ENCODE data around the gene ARHGEF2. TPM values are rescaled to one million over a fixed set of nuclear protein-coding genes. Genes with fewer than 3 reads are reported as not detected.

The ARHGEF2 gene
- total and polyA plus RNA-seq, 2 experiments from 2014 or later: 30.1 to 46.9 TPM

- Histone ChIP-seq H3K4me3 (no peak overlapping the region), H3K4me2 (no peak overlapping the region), H3K9me3 (ENCODE audit: low read depth) (no peaks in the 10 kb centered on the region), H3K36me3 (replicated peaks; ENCODE audit: insufficient read depth, low read depth) (no peaks in the 10 kb centered on the region), H4K20me1 (ENCODE audit: insufficient read depth, poor library complexity, severe bottlenecking) (peaks cover 64% of the 10 kb centered on the region), H3K27me3 (no peaks in the 10 kb centered on the region), H2AFZ (no peak overlapping the region), H3K9me2 (replicated peaks; ENCODE audit: insufficient read depth) (no peaks in the 10 kb centered on the region), H3K79me2 (peaks cover 81% of the 10 kb centered on the region), H3K27ac (no peak overlapping the region), H3K4me1 (ENCODE audit: insufficient read depth) (peaks cover 22% of the 10 kb centered on the region)
- no peak for DNase-seq (ENCODE audit: low spot score)
- WGBS (ENCODE audit: low lambda C conversion rate, missing lambda C conversion rate): 63% methylated on average over 11 of the region's 11 CpGs
- no peak for TF ChIP-seq EZH2phosphoT487 (IDR thresholded peaks at IDR 0.05; ENCODE audit: low read depth, severe bottlenecking, unreplicated experiment)
- no peak for TF ChIP-seq CTCF (IDR thresholded peaks at IDR 0.05; ENCODE audit: poor library complexity)
- TF ChIP-seq EZH2 (IDR thresholded peaks at IDR 0.05; ENCODE audit: borderline replicate concordance): no peak
Observed at GRCh38 chr1:155970531-155971167, 7.7 kb downstream of the ARHGEF2 start.

DNA sequence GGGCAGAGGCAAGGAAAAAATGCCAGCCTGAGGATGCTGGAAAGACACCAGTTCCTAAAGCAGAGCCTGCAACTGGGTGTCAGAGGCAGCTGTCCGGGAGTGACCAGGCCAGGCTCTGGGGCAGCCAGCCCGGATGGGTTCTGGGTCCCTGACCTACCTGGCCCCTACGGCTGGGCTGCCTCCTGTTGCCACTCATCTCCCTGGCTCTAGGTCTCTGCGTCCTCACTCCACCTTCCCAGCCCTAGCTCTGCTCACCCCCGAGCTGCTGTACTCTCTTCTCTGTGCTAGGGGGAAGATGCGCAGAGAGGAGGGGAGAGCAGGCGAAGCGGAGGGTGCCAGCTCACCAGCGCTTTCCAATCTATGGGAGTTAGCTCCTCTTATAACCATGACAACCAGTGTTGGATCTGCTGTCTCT lies 9.0 kb downstream of the ARHGEF2 start:
- Histone ChIP-seq H3K4me1 (ENCODE audit: insufficient read depth) (peaks cover 9% of the 10 kb centered on the region), H3K79me2 (peaks cover 68% of the 10 kb centered on the region), H3K27ac (no peak overlapping the region), H3K4me3 (no peak overlapping the region), H3K36me3 (replicated peaks; ENCODE audit: insufficient read depth, low read depth) (no peaks in the 10 kb centered on the region), H3K9me2 (replicated peaks; ENCODE audit: insufficient read depth) (no peaks in the 10 kb centered on the region), H3K9me3 (ENCODE audit: low read depth) (no peaks in the 10 kb centered on the region), H3K4me2 (no peak overlapping the region), H4K20me1 (ENCODE audit: insufficient read depth, poor library complexity, severe bottlenecking) (peaks cover 51% of the 10 kb centered on the region), H2AFZ (no peak overlapping the region), H3K27me3 (no peaks in the 10 kb centered on the region)
- DNase-seq (ENCODE audit: low spot score): no peak
- WGBS (ENCODE audit: low lambda C conversion rate, missing lambda C conversion rate): 89% methylated on average over 9 of the region's 9 CpGs
- TF ChIP-seq EZH2 (IDR thresholded peaks at IDR 0.05; ENCODE audit: borderline replicate concordance): no peak
- no peak for TF ChIP-seq EZH2phosphoT487 (IDR thresholded peaks at IDR 0.05; ENCODE audit: low read depth, severe bottlenecking, unreplicated experiment)
- no peak for TF ChIP-seq CTCF (IDR thresholded peaks at IDR 0.05; ENCODE audit: poor library complexity)

DNA sequence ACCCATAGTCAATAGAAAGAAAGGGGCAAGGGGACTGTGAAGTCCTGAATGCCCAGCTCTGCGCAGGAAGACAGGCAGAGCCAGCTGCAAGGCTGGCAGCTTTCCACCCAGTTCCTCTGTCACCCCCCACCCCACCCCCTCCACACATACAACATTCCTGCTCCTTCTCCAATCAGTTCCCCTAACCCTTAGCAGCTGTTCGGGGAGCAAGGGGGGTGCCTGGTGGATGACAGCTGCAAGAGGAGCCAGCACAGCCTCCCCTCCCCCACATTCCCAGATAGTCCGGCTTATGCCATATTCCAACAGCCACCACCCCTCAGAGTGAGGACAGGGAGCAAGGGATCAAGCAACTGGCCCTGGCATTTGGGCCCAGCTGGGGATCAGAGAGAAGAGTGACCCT lies 9.7 kb downstream of the ARHGEF2 start:
- TF ChIP-seq EZH2phosphoT487 (IDR thresholded peaks at IDR 0.05; ENCODE audit: low read depth, severe bottlenecking, unreplicated experiment) (no peak), CTCF (IDR thresholded peaks at IDR 0.05; ENCODE audit: poor library complexity) (no peak), EZH2 (IDR thresholded peaks at IDR 0.05; ENCODE audit: borderline replicate concordance) (no peak)
- Histone ChIP-seq H3K9me2 (replicated peaks; ENCODE audit: insufficient read depth) (no peaks in the 10 kb centered on the region), H3K4me3 (no peak overlapping the region), H4K20me1 (ENCODE audit: insufficient read depth, poor library complexity, severe bottlenecking) (peaks cover 44% of the 10 kb centered on the region), H3K9me3 (ENCODE audit: low read depth) (no peaks in the 10 kb centered on the region), H3K27ac (no peak overlapping the region), H3K79me2 (peaks cover 61% of the 10 kb centered on the region), H3K27me3 (no peaks in the 10 kb centered on the region), H3K4me2 (no peak overlapping the region), H3K36me3 (replicated peaks; ENCODE audit: insufficient read depth, low read depth) (no peaks in the 10 kb centered on the region), H2AFZ (no peak overlapping the region), H3K4me1 (ENCODE audit: insufficient read depth) (peaks cover 3% of the 10 kb centered on the region)
- 57% methylated on average over 3 of the region's 3 CpGs for WGBS (ENCODE audit: low lambda C conversion rate, missing lambda C conversion rate)
- DNase-seq (ENCODE audit: low spot score): no peak

Data from hepatocyte (in vitro differentiated cells).